Superior temporal gyrus (tissue), 1 donor: Measurements from ENCODE around the gene EML5.
"Not testable (repeated sequence)": the region's sequence is repeated elsewhere in the genome, so short reads cannot be mapped to it uniquely, and the experiment has no call there.

ENCODE experiments used
- DNase-seq: peaks from one replicate; pipeline ENCODE4 v3.0.0-alpha.2; 2016; ENCODE audit errors: extremely low spot score

The EML5 gene

GRCh38 chr14:88792473-88793258 is at the start of gene EML5:
Gene EML5 (minus strand): TSS chr14:88792953. CDS start chr14:88792503, 450 bp downstream.
- peak; percentile 81 for DNase-seq

DNA sequence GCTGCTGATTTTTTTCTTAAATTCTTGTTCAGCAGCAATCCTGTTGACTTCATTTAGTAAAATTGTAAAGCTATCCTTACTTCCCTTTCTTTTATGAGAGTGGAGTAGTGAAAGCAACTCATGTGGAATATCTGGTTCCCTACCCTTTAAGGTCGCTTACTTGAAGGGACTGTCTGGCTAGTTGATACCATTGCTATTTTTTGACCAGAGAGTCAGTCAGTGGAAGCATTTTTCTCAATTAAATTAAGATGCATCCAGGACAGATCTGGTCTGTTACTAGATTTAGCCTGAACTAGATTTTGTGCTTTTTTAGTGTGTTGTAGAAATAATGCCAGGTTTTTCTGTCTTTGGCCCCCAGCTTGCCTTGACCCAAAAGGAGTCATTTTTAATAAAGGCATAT is 49.7 kb upstream of the EML5 start:
- no peak for DNase-seq

- DNase-seq, result no peak
Measured at GRCh38 chr14:88841741-88842140, 49.0 kb upstream of the EML5 start.

DNA sequence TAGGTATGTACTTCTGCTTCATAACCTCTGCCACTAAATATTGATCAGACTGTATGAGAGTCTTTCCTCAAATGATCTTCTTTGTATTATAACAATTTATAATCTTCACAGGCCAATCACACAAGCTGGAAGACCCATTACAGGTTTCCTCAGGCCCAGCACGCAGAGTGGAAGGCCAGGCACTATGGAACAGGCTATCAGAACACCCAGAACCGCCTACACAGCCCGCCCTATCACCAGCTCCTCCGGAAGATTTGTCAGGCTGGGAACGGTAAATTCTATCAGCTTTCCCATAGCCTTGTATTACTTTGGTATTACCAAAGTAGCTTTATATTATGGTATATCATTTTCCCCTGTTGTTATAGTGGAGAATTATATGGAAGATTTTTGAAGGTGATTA is 48.2 kb upstream of the EML5 start:
- no peak for DNase-seq

DNA sequence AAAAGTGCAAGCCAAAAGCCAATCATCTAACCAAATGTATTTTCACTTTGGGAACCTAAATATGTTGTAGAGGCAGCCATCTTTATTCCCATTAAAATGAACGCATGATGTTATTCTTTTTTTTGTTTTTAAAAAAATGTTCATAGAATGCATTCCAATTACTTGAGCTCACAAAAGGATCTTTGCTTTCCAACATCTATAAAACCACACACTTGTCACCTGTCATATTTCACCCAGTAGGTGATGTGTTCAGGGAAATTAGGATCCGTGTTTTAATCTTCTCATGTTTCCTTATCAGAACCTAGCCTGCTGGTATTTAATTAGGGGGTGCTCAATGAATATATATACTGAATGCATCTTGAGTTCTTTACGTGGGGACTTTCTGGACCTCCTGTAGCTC is 45.3 kb upstream of the EML5 start:
- no peak for DNase-seq

DNA sequence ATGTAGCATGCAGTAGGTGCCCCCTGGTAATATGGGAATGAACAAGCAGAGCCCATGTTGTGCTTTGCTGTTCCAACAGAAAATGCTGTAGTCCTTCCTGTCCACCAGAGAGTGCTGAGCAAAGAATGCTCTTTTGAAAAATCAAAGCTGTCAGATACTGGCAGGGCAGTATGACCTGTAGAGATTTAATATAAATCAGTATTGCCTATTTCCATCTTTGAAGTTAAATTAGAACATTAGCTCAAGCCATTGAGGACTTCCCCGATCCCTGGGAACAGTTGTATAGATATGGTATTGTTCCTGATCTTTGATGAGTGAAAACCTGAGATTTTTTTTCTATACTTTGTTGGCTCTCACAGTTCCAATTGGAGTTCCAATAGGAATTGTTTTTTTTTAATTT is 44.7 kb upstream of the EML5 start:
- DNase-seq, result no peak

DNA sequence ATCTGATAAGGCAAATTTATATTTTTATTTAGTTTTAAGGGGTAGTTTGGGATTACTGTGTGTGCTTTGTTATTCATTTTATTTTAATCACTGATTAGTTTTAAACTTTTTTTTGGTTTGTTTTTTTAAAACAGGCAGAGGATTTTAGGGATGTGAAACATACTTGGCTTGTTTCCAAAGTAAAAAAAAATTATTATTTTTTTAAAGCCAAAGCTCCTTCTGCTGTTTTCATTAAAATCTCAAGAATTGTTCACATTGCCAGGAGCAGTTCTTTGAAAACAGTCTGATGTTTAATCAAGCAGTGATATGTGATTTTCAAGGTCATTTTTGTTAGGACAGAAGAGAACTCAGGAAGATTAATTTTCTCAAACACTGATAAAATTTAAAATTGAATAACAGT is 42.9 kb upstream of the EML5 start:
- no peak for DNase-seq

GRCh38 chr14:88834883-88835431 is 42.2 kb upstream of the EML5 start:
- no peak for DNase-seq

- DNase-seq, result no peak
Measured at GRCh38 chr14:88831284-88831683, 38.5 kb upstream of the EML5 start.

DNA sequence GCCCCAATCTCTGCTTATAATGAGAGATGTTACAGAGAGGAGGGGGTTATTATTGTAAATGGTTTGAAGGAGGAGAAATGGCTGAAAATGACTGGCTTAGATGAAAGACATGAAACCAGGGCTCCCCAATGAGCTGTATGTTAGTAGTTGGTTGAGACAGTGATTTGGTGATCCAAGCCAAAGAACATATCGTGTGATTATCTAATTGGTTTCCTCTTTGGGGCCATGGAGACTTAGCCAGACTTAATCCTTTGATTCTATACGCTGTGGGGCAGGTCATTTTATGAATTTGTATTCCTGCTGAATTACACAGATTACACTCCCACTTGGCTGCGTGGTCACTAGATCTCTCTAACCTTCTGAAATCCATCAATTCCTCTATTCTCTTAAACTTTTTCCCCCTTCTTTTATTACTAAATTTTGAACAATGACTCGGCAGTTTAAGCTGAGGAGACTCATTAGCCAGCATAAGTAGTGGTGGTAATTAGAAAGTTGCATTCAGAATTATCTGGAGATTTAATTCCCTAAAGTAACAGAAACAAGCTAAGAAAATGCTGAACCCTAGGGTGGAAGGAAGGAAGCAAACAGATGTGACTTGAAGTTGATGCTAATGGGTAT is 37.0 kb upstream of the EML5 start:
- DNase-seq, result no peak

DNA sequence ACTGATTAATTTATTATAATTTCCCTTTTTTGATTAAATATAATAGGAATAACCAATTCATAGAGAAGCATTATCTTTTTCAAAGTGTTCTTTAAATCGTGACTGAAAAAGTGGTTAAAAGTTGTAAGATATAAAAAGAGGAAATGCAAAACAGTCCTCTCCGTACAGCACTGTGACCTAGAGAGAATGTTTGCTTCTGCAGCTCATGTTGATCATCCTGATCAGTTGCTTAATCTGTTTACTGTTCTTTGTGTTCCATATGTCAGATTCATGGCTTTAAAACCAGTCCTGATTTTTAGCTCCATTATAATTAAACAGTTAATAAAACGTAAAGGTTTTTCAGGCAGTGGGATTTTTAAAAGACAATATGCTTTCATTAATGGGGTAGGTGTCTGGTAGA is 36.4 kb upstream of the EML5 start:
- DNase-seq, result no peak

- no peak for DNase-seq
Measured at GRCh38 chr14:88825503-88825902, 32.8 kb upstream of the EML5 start.

DNA sequence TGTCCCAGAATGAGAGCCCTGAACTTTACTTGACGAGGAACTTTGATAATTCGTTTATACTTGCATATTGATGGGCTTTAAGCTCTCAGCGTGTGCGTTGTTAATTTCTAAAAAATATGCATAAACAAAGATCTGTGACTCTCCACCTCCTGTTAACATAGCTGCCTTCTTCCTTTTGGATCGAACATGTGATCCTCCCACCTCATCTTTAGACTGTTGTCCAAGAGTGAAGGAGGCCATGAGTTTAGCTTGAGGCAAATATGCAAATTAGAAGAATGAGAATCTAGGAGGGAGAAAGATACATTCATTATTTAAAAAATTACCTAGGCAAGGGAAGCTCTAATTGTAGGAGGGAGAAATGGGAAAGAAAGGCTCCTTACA is 32.3 kb upstream of the EML5 start:
- no peak for DNase-seq

GRCh38 chr14:88824314-88825077 is 31.7 kb upstream of the EML5 start, which contains the start of gene TTC8:
Gene TTC8 (plus strand): TSS chr14:88824651. CDS start chr14:88824708, 57 bp downstream.
- DNase-seq, result peak; percentile 80

DNA sequence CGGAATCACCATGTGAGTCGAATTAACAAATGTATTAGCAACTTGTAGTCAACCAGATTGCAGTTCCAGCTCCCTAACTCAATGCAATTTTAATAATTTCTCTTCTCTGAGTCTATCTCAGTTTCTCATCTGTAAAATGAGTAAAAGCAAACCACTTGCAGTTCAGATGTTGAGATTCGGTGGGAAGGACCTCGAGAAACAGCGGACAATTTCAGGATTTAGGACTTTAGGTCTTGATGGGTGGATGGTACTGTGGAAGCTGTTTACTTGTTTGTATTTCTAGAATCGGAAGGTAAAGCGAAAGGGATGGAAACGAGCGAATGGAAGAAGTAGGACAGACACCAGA is 31.2 kb upstream of the EML5 start:
- no peak for DNase-seq

- DNase-seq, result no peak
Measured at GRCh38 chr14:88821888-88822287, 29.1 kb upstream of the EML5 start.

DNA sequence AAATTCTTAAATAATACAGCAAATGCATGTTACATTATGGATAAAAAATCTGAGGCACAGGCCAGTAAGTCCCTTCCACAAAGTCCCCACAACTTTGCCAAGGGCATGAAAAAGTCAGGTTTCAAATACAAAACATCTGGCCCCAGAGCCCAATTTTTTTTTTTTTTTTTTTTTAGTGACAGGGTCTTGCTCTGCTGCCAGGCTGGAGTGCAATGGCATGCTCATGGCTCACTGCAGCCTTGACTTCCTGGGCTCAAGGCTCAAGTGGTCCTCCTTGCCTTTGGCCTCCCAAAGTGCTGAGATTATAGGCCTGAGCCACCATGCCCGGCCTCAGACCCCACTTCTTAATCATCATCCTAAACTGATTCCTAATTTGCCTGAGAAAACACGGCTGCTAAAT is 28.6 kb upstream of the EML5 start:
- no peak for DNase-seq

GRCh38 chr14:88819674-88820073 is 26.9 kb upstream of the EML5 start:
- not testable (repeated sequence) for DNase-seq

GRCh38 chr14:88818018-88818417 is 25.3 kb upstream of the EML5 start:
- DNase-seq, result no peak

DNA sequence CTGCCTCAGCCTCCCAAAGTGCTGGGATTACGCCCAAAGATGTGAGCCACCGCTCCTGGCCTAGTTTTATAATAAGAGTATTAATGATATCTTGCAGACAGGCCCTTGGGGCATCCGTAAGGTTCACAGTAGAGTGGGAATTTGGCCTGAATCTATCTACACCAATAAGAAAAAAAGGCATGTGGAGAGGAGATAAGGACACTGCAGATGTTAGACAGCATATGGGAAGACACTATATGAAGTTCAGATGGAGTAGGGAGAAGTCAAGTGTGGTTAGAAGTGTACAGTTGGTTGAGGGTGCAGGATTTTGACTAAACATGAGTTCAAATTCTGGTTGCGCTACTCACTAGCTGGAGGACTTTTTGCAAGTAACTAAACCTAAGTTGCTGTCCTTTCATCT is 23.2 kb upstream of the EML5 start:
- DNase-seq, result no peak

GRCh38 chr14:88808359-88808758 is 15.6 kb upstream of the EML5 start:
- DNase-seq, result no peak

GRCh38 chr14:88804477-88804876 is 11.7 kb upstream of the EML5 start:
- DNase-seq, result no peak

DNA sequence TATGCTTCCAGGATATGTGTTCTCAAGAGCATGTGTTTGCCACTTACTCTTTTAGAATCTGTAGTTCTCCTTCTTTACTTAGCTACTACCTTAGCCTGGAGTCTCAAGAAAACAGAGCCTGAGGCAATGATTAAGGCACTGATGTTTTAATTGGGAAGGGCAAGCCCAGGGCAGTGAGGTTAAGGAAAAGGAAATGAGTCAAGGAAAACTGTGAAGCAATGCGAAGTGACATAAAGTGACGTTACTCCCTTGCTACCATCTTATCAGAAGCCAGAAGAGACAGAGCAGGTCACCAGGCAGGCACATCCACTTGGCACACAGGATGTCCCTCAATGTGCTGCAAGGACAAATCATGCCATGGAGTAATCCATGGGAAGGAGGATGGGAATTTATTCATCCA is 11.3 kb upstream of the EML5 start:
- no peak for DNase-seq
